B cell (primary cell): ENCODE measurements around the gene MAGED4.

Source experiments
- CTCF ChIP-seq: fragments of 200-600 bp; IDR thresholded peaks from one replicate; pipeline ENCODE4 v1.8.0; 2022; ENCODE audit warnings: antibody characterized with exemption, mild to moderate bottlenecking
- EZH2 ChIP-seq: IDR thresholded peaks from 2 replicates; pipeline ENCODE4 v1.6.1; 2012; ENCODE audit warnings: borderline replicate concordance, low read depth, mild to moderate bottlenecking, moderate library complexity, low read length; ENCODE audit not compliant: insufficient read depth, poor library complexity, severe bottlenecking

GRCh38 chrX:52216541-52216940, 31.9 kb downstream of the MAGED4 start:
- TF ChIP-seq CTCF (no peak), EZH2 (no peak)
